ENCODE measurements around the gene CDH8.

The CDH8 gene

DNA sequence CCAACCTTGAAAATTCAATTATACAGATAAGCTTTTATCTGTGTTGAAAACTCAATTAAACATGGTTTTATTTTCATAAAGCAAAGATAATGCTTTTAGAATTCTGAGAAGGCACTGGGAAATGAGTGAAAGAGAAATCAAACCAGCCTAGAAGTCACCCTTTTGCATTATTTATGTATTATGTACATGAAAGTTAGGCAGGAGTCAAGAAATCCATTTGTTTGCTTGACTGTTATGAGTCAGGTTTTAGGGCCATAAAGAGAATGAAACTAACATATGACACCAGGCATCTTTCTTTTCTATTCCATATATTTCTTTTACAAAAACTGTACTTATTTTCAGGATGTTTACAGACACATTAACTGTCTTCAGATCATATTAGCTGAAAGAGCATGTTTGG is 23.3 kb upstream of the CDH8 start:
- Histone ChIP-seq H3K9me3 (replicated peaks in 1 of 11) (no peaks in the 10 kb centered on the region), H3K4me2 (no peak overlapping the region), H3K27me3 (no peaks in the 10 kb centered on the region), H3K4me1 (no peaks in the 10 kb centered on the region), H4K20me1 (no peaks in the 10 kb centered on the region), H3K27ac (no peak overlapping the region), H3K4me3 (no peak overlapping the region), H3K36me3 (no peaks in the 10 kb centered on the region), H3K9ac (no peak overlapping the region)
- TF ChIP-seq Cebpa-rat (IDR thresholded peaks at IDR 0.05) = no peak

DNA sequence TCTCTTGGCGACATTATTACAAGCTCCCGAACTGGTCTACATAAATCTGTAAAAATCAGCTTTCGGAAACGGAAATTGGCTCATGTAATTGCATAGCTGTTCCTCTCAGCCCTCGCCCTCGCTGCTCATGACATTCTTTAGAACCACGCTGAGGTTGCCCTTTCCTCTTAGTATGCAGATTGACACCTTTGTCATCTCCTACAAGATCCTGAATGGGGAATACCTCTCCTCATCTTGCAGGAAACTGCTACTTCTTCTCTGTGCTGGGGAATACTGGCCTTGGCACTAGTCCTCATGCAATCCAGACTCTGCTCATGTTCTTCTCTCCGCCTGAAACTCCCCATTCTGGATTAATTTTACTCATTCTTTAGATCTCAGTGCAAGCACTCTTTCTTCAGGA is 22.2 kb upstream of the CDH8 start:
- H3K4me1 ChIP-seq = no peaks in the 10 kb centered on the region
- no peaks in the 10 kb centered on the region for H3K36me3 ChIP-seq
- no peak overlapping the region for H3K4me2 ChIP-seq
- H3K4me3 ChIP-seq = no peak overlapping the region
- no peak for TF ChIP-seq Cebpa-rat (IDR thresholded peaks at IDR 0.05)
- H3K27me3 ChIP-seq = no peaks in the 10 kb centered on the region
- H3K27ac ChIP-seq = no peak overlapping the region
- H3K9me3 ChIP-seq (replicated peaks in 1 of 11) = no peaks in the 10 kb centered on the region
- H3K9ac ChIP-seq = no peak overlapping the region
- no peaks in the 10 kb centered on the region for H4K20me1 ChIP-seq

- no peak overlapping the region for H3K27ac ChIP-seq
- H4K20me1 ChIP-seq = no peaks in the 10 kb centered on the region
- no peak overlapping the region for H3K9ac ChIP-seq
- H3K4me1 ChIP-seq = no peaks in the 10 kb centered on the region
- no peaks in the 10 kb centered on the region for H3K27me3 ChIP-seq
- H3K4me3 ChIP-seq = no peak overlapping the region
- H3K36me3 ChIP-seq = no peaks in the 10 kb centered on the region
- peaks cover 0 to 6% (median 0%) of the 10 kb centered on the region in 11 experiments; a peak in 1 of 22 replicates for H3K9me3 ChIP-seq (replicated peaks in 1 of 11)
- no peak overlapping the region for H3K4me2 ChIP-seq
- TF ChIP-seq Cebpa-rat (IDR thresholded peaks at IDR 0.05) = no peak
These were observed 15.7 kb upstream of the CDH8 start for GRCh38 chr16:62051942-62052341.

- Histone ChIP-seq H3K27ac (no peak overlapping the region), H3K4me2 (no peak overlapping the region)
- no peak for TF ChIP-seq Cebpa-rat (IDR thresholded peaks at IDR 0.05)
These were observed 14.6 kb upstream of the CDH8 start for GRCh38 chr16:62050793-62051192.

DNA sequence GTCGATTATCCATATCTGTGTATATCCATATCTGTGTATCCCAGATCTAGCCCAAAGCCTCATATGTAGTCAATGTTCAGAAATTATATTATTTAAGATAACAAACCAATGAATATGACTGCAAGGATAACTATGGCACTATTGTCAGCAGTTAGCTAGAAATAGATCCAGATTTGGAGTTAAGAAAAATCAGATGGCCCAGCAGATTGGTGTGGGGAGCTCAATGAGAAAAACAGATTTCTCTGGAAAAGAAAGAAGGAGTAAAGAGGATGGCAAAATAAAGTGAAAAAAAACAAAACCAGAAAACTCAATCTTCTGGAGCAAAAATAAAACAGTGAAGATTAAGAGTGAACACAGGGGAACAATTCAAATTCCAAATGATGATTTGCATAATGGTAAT is 10.6 kb upstream of the CDH8 start:
- Histone ChIP-seq H3K36me3 (no peaks in the 10 kb centered on the region), H3K4me3 (no peak overlapping the region), H3K4me1 (no peaks in the 10 kb centered on the region), H3K4me2 (no peak overlapping the region), H3K9ac (no peak overlapping the region), H4K20me1 (no peaks in the 10 kb centered on the region), H3K27ac (no peak overlapping the region), H3K27me3 (no peaks in the 10 kb centered on the region), H3K9me3 (replicated peaks in 1 of 11) (peaks cover 0 to 6% (median 0%) of the 10 kb centered on the region in 11 experiments; a peak in 1 of 22 replicates)
- TF ChIP-seq Cebpa-rat (IDR thresholded peaks at IDR 0.05) = no peak

More at GRCh38 chr16:62050793-62051192, 14.6 kb upstream of the CDH8 start:
- H3K36me3 ChIP-seq = no peaks in the 10 kb centered on the region
- peaks cover 0 to 6% (median 0%) of the 10 kb centered on the region in 11 experiments; a peak in 1 of 22 replicates for H3K9me3 ChIP-seq (replicated peaks in 1 of 11)
- no peaks in the 10 kb centered on the region for H3K27me3 ChIP-seq
- H3K4me1 ChIP-seq = no peaks in the 10 kb centered on the region
- H3K9ac ChIP-seq = no peak overlapping the region
- H4K20me1 ChIP-seq = no peaks in the 10 kb centered on the region
- no peak overlapping the region for H3K4me3 ChIP-seq

- Histone ChIP-seq H4K20me1 (no peaks in the 10 kb centered on the region), H3K4me1 (no peaks in the 10 kb centered on the region), H3K4me2 (no peak overlapping the region), H3K27me3 (no peaks in the 10 kb centered on the region), H3K9ac (no peak overlapping the region), H3K4me3 (no peak overlapping the region), H3K36me3 (no peaks in the 10 kb centered on the region), H3K9me3 (replicated peaks in 1 of 11) (peaks cover 0 to 8% (median 6%) of the 10 kb centered on the region in 11 experiments; a peak in 6 of 22 replicates), H3K27ac (no peak overlapping the region)
- no peak for TF ChIP-seq Cebpa-rat (IDR thresholded peaks at IDR 0.05)
These were observed 5.2 kb upstream of the CDH8 start for GRCh38 chr16:62041401-62041800.

DNA sequence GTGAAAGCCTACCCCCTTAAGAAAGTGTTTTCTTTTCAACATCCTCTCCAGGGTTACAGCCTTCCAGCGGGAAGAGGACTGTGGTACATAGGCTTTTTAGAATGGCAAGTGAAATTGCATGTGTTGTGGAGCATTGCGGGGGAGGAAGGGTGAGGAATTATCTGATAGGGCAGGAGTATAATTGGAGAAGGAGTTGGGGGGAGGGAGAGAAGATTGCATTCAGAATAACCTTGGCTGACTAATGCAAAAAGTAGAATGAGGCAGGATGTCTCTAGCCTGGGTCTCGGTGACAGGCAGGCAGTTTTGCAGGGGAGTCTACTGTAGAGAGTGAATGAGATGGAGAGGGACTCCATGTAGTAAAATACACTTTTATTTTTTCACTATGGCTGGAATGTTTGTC is 2.4 kb upstream of the CDH8 start:
- no peak overlapping the region for H3K4me3 ChIP-seq
- H3K4me2 ChIP-seq = no peak overlapping the region
- TF ChIP-seq Cebpa-rat (IDR thresholded peaks at IDR 0.05) = no peak
- no peak overlapping the region for H3K9ac ChIP-seq
- H3K27me3 ChIP-seq = no peaks in the 10 kb centered on the region
- H3K4me1 ChIP-seq = no peaks in the 10 kb centered on the region
- H4K20me1 ChIP-seq = no peaks in the 10 kb centered on the region
- H3K9me3 ChIP-seq (replicated peaks in 1 of 11) = peaks cover 14 to 26% (median 21%) of the 10 kb centered on the region in 11 experiments
- no peak overlapping the region for H3K27ac ChIP-seq
- no peaks in the 10 kb centered on the region for H3K36me3 ChIP-seq

DNA sequence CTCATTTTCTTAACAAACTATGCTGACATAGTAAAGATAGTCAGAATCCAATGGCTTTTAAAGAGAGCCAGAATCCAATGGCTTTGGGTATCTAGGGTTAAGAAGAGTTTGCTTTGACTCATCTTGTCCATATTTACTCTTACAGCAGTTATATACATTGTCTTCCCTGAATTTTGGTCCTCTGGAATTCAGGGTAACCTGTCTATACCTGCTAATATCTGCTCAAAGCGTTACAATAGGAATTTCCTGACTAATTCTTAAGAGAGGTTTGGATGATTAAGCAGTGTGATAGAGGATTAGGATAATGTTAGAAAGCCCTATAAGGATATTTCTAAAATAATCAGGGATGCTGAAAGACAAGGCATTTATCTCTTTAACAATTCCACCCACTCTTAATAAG is 2.0 kb upstream of the CDH8 start:
- H3K36me3 ChIP-seq = no peaks in the 10 kb centered on the region
- TF ChIP-seq Cebpa-rat (IDR thresholded peaks at IDR 0.05) = no peak

DNA sequence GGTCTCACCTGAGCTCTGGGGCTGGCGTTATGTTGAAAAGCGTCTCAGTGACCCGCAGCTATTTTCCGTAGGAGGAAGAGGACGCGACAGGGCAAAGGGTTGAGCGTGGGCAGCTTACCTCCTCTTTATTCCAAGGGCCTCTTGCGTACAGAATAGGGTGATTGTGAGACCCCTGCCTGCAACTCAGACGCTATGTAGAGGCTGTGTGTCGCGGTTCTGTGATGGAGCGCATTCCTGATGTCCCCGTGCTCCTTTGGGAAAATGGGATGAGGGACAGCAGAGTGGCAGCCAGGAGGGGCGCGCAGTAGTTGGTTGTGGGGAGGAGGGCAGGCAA is 531 bp upstream of the CDH8 start:
- Histone ChIP-seq H3K9me3 (replicated peaks in 1 of 11) (peaks cover 14 to 26% (median 21%) of the 10 kb centered on the region in 11 experiments), H3K36me3 (no peaks in the 10 kb centered on the region), H4K20me1 (no peaks in the 10 kb centered on the region), H3K4me2 (no peak overlapping the region), H3K27me3 (no peaks in the 10 kb centered on the region), H3K4me3 (no peak overlapping the region), H3K9ac (no peak overlapping the region), H3K27ac (no peak overlapping the region), H3K4me1 (no peaks in the 10 kb centered on the region)
- TF ChIP-seq Cebpa-rat (IDR thresholded peaks at IDR 0.05) = no peak

More for the DNA sequence above, 2.0 kb upstream of the CDH8 start:
- Histone ChIP-seq H3K9ac (no peak overlapping the region), H3K27ac (no peak overlapping the region), H3K27me3 (no peaks in the 10 kb centered on the region), H3K4me3 (no peak overlapping the region), H3K4me1 (no peaks in the 10 kb centered on the region), H3K9me3 (replicated peaks in 1 of 11) (peaks cover 14 to 26% (median 21%) of the 10 kb centered on the region in 11 experiments), H4K20me1 (no peaks in the 10 kb centered on the region), H3K4me2 (no peak overlapping the region)

- no peak overlapping the region for H3K27ac ChIP-seq
- peaks cover 14 to 26% (median 21%) of the 10 kb centered on the region in 11 experiments for H3K9me3 ChIP-seq (replicated peaks in 1 of 11)
- H3K4me1 ChIP-seq = no peaks in the 10 kb centered on the region
- no peak overlapping the region for H3K9ac ChIP-seq
- H3K4me3 ChIP-seq = no peak overlapping the region
- TF ChIP-seq Cebpa-rat (IDR thresholded peaks at IDR 0.05) = no peak
- H3K36me3 ChIP-seq = no peaks in the 10 kb centered on the region
- H3K27me3 ChIP-seq = no peaks in the 10 kb centered on the region
- H3K4me2 ChIP-seq = no peak overlapping the region
- H4K20me1 ChIP-seq = no peaks in the 10 kb centered on the region
These were observed 834 bp downstream of the CDH8 start for GRCh38 chr16:62035115-62036092.

All from BLaER1 treated with 17β-estradiol and CSF1 and Interleukin-3, amounts not matched to agents 10 nM and 100 nM (cell line).